Endothelial cell of umbilical vein (primary cell): ENCODE results near the gene CD82. TPM values are rescaled to one million over a fixed set of nuclear protein-coding genes. Genes with fewer than 3 reads are reported as not detected.

Source experiments
- BruUV-seq: library from RNA; stranded (reverse); fragments of 400-500 nt; replicated peaks from 2 replicates; lab custom pipeline; 2021; lab: Mats Ljungman, UMichigan
- CTCF ChIA-PET: fragments of 300-600, 350-600 bp; sonication (Branson Sonifier 250); formaldehyde crosslinking; loops from one replicate; lab custom pipeline; 2021; ENCODE audit warnings: antibody characterized with exemption, inconsistent platforms; lab: Charles Lee
- POLR2A ChIA-PET: fragments of 300-600, 350-600 bp; sonication (Branson Sonifier 250); formaldehyde crosslinking; loops from one replicate; lab custom pipeline; 2021; ENCODE audit warnings: antibody characterized with exemption, inconsistent platforms; lab: Charles Lee
- DNase-seq: peaks from one replicate; pipeline ENCODE4 v3.0.0-alpha.2; 2011; ENCODE audit warnings: low read depth, low spot score
- FAIRE-seq: peaks from 2 replicates; lab custom pipeline; 2011; peaks lifted over from hg19 to GRCh38; lab: Jason Lieb, UNC
- H2AFZ ChIP-seq: 2 replicates; pipeline ENCODE4 v1.6.0; 2012; ENCODE audit warnings: low read depth, low read length, control low read depth, inconsistent platforms
- H3K27ac ChIP-seq: 2 replicates; pipeline ENCODE4 v1.5.1; 2011; ENCODE audit warnings: low read depth, mild to moderate bottlenecking, control low read depth, low read length, moderate library complexity; ENCODE audit not compliant: insufficient read depth
- H3K27me3 ChIP-seq, 2 experiments: 2 replicates each; pipeline versions ENCODE4 v1.6.0 to v1.6.1; 2011; ENCODE audit warnings: low read length in 2 of 2, mixed read lengths in 1 of 2; ENCODE audit not compliant: control insufficient read depth in 2 of 2, insufficient read depth in 2 of 2
- H3K36me3 ChIP-seq, 2 experiments: 2 replicates in 1 of 2; 3 replicates in 1 of 2; pipeline ENCODE4 v1.5.1; 2011; ENCODE audit warnings: low read length in 2 of 2, mild to moderate bottlenecking in 1 of 2, moderate library complexity in 1 of 2; ENCODE audit not compliant: control insufficient read depth in 2 of 2, insufficient read depth in 2 of 2; ENCODE audit errors: extremely low read depth in 1 of 2
- H3K4me1 ChIP-seq: 3 replicates; pipeline ENCODE4 v1.5.1; 2011; ENCODE audit warnings: mild to moderate bottlenecking, low read length; ENCODE audit not compliant: control insufficient read depth, insufficient read depth; ENCODE audit errors: extremely low read depth
- H3K4me2 ChIP-seq: 2 replicates; pipeline ENCODE4 v1.6.1; 2011; ENCODE audit warnings: low read length, control low read depth, mixed read lengths; ENCODE audit not compliant: insufficient read depth
- H3K4me3 ChIP-seq, 3 experiments: fragments of 200-600 bp in 1 of 3; sonication (generic), shearing (Covaris generic) in 1 of 3; replicated peaks in 1 of 3; 2 replicates each; pipeline ENCODE4 v1.5.1; 2011 to 2016; ENCODE audit warnings: control low read depth in 3 of 3, low read length in 3 of 3, mild to moderate bottlenecking in 2 of 3, inconsistent platforms in 1 of 3, low read depth in 1 of 3, moderate library complexity in 1 of 3; ENCODE audit not compliant: insufficient read depth in 1 of 3
- H3K79me2 ChIP-seq: 2 replicates; pipeline ENCODE4 v1.6.0; 2012; ENCODE audit warnings: low read length, inconsistent platforms; ENCODE audit not compliant: control insufficient read depth, insufficient read depth
- H3K9ac ChIP-seq: replicated peaks from 2 replicates; pipeline ENCODE3; 2011; ENCODE audit warnings: low read length, control low read depth; ENCODE audit not compliant: insufficient read depth; ENCODE audit errors: extremely low read depth
- H3K9me1 ChIP-seq: replicated peaks from 3 replicates; pipeline ENCODE4 v1.6.0; 2011; ENCODE audit warnings: mild to moderate bottlenecking, low read length; ENCODE audit not compliant: control insufficient read depth, insufficient read depth; ENCODE audit errors: extremely low read depth
- H3K9me3 ChIP-seq: replicated peaks from 2 replicates; pipeline ENCODE4 v1.5.1; 2012; ENCODE audit warnings: low read length, inconsistent platforms; ENCODE audit not compliant: control insufficient read depth, insufficient read depth
- H4K20me1 ChIP-seq: replicated peaks from 2 replicates; pipeline ENCODE3; 2011; ENCODE audit warnings: mild to moderate bottlenecking, low read length; ENCODE audit not compliant: control insufficient read depth, insufficient read depth; ENCODE audit errors: extremely low read depth
- EZH2 ChIP-seq: IDR thresholded peaks from 2 replicates; pipeline ENCODE4 v1.6.1; 2012; ENCODE audit warnings: borderline replicate concordance, low read depth, mild to moderate bottlenecking, moderate library complexity, low read length, inconsistent platforms; ENCODE audit not compliant: severe bottlenecking
- FOS ChIP-seq: IDR thresholded peaks from 2 replicates; pipeline ENCODE4 v1.6.1; 2011; ENCODE audit warnings: mild to moderate bottlenecking, low read length, moderate library complexity, borderline replicate concordance; ENCODE audit not compliant: insufficient read depth
- GATA2 ChIP-seq: IDR thresholded peaks from 2 replicates; pipeline ENCODE4 v1.7.0; 2011; ENCODE audit warnings: low read depth, mild to moderate bottlenecking, moderate library complexity, mixed read lengths, low read length; ENCODE audit not compliant: insufficient read length, insufficient read depth
- JUN ChIP-seq: IDR thresholded peaks from 2 replicates; pipeline ENCODE4 v1.6.1; 2011; ENCODE audit warnings: borderline replicate concordance, low read depth; ENCODE audit not compliant: insufficient read length, insufficient read depth
- MYC ChIP-seq: IDR thresholded peaks from one replicate; pipeline ENCODE4 v1.6.1; 2011; ENCODE audit warnings: mild to moderate bottlenecking, low read depth, low read length
- POLR2A ChIP-seq: IDR thresholded peaks from 2 replicates; pipeline ENCODE4 v1.6.1; 2012; ENCODE audit warnings: low read depth, mild to moderate bottlenecking, control low read depth, low read length
- POLR2AphosphoS5 ChIP-seq: IDR thresholded peaks from 2 replicates; pipeline ENCODE4 v1.6.1; 2012; ENCODE audit warnings: low read depth, mild to moderate bottlenecking, control low read depth, low read length, moderate library complexity; ENCODE audit not compliant: insufficient read depth
- dilution Hi-C: fragments of 300-500 bp; cut with MboI; formaldehyde crosslinking; loops from one replicate; pipeline ENCODE4 v1.15.0; 2019; ENCODE audit warnings: low sequenced_read_pairs; ENCODE audit not compliant: extremely low pct_ligation_motif_present
- intact Hi-C: fragments of 100-400 bp; cut with micrococcal nuclease; formaldehyde crosslinking; loops from one replicate; pipeline ENCODE4 v1.10.0; 2022
- polyA plus RNA-seq, 4 experiments: library from polyadenylated mRNA; depleted of rRNA in 3 of 4; stranded (reverse) in 3 of 4; unstranded in 1 of 4; fragments of >200 nt; gene quantifications; 2 replicates each; pipeline versions ENCODE4 v1.2.1 to v1.2.3, GENCODE V29; 2011 to 2012; ENCODE audit warnings: missing spikeins in 1 of 4
- total RNA-seq: library from RNA; stranded (reverse); gene quantifications from 2 replicates; pipeline ENCODE4 v1.2.3, GENCODE V29; 2021
- TF ChIP-seq, protein P1 (sequence below), 2 donors: IDR thresholded peaks; 1 replicate in 1 of 2; 2 replicates in 1 of 2; pipeline ENCODE4 v1.5.1; 2011; ENCODE audit warnings: low read length in 2 of 2, mild to moderate bottlenecking in 2 of 2, moderate library complexity in 2 of 2, control low read depth in 1 of 2, inconsistent platforms in 1 of 2, low read depth in 1 of 2; ENCODE audit not compliant: insufficient read depth in 1 of 2; ENCODE audit errors: extremely low read depth in 1 of 2
- TF ChIP-seq, protein P2 (sequence below): IDR thresholded peaks from 2 replicates; pipeline ENCODE4 v1.6.1; 2011; ENCODE audit not compliant: insufficient read depth, insufficient read length

Gene CD82
- total and polyA plus RNA-seq, 2 donors (not counting 3 experiments of a cell fraction or from before 2014, with no cell fraction given), result 17.9 to 25.2 TPM

DNA sequence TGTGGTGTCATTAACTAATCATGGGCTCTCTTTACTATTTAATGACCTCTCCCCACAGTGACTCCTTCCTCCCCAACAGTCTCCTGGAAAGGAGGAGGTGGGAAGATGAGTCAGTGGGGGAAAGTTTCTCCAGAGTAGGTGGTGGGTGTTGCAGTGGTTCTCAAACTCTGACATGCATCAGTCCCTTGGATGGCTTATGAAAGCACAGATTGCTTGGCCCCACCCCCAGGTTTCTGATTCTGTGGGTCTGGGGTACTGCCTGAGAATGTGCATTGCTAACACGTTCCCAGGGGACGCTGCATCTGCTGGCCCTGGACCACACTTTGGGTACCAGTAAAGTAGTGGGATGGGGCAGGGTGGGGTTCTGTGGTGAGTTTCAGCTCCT is 9.8 kb downstream of the CD82 start:
- Histone ChIP-seq H3K27ac (no peak overlapping the region), H3K9me1 (no peaks in the 10 kb centered on the region), H3K4me3 (no peak overlapping the region), H3K36me3 (no peaks in the 10 kb centered on the region), H3K4me2 (no peak overlapping the region), H3K79me2 (no peaks in the 10 kb centered on the region), H3K9ac (no peak overlapping the region), H3K27me3 (no peaks in the 10 kb centered on the region), H3K9me3 (no peaks in the 10 kb centered on the region), H4K20me1 (no peaks in the 10 kb centered on the region), H3K4me1 (peaks cover 11% of the 10 kb centered on the region), H2AFZ (no peak overlapping the region)
- FAIRE-seq (no peak), DNase-seq (no peak)
- POLR2A ChIA-PET, result no interaction called here
- CTCF ChIA-PET, result interaction anchor here (1.7 kb wide), 1 partner anchor 8 kb away, joined by 9 read pairs; no protein-coding TSS in a partner anchor
- intact Hi-C loops (no loop called here), dilution Hi-C loops (no loop called here)
- TF ChIP-seq, protein P1, sequence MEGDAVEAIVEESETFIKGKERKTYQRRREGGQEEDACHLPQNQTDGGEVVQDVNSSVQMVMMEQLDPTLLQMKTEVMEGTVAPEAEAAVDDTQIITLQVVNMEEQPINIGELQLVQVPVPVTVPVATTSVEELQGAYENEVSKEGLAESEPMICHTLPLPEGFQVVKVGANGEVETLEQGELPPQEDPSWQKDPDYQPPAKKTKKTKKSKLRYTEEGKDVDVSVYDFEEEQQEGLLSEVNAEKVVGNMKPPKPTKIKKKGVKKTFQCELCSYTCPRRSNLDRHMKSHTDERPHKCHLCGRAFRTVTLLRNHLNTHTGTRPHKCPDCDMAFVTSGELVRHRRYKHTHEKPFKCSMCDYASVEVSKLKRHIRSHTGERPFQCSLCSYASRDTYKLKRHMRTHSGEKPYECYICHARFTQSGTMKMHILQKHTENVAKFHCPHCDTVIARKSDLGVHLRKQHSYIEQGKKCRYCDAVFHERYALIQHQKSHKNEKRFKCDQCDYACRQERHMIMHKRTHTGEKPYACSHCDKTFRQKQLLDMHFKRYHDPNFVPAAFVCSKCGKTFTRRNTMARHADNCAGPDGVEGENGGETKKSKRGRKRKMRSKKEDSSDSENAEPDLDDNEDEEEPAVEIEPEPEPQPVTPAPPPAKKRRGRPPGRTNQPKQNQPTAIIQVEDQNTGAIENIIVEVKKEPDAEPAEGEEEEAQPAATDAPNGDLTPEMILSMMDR (IDR thresholded peaks at IDR 0.05; ENCODE audit: extremely low read depth in 1 of 2, insufficient read depth in 1 of 2, low read depth in 1 of 2, low read length in 2 of 2), result no peak
- TF ChIP-seq MYC, result no peak
- BruUV-seq, result no TSS peak

DNA sequence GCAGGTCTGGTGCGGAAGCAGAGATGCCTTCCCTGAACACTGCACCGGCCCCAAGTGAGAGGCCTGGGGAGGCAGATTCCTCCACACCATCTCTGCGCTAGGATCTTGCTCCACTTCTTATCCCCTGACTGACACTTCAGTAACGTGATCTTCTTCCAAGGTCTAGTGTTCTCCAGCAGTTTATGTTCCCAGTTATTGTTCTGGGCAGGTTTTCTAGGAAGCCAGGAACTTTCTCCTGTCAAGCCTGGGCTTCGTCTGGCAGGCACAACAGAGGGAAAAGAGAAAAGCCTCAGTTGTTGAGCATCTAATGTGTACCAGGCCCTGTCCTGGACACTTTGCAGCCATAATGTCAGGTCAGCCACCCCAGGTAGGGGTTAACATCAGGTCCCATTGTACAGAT is 10.5 kb downstream of the CD82 start:
- Histone ChIP-seq H2AFZ (no peak overlapping the region), H3K4me2 (no peak overlapping the region), H3K27me3 (no peaks in the 10 kb centered on the region), H3K4me1 (peaks cover 4% of the 10 kb centered on the region), H3K36me3 (no peaks in the 10 kb centered on the region), H3K9me3 (no peaks in the 10 kb centered on the region), H3K27ac (no peak overlapping the region), H3K9me1 (no peaks in the 10 kb centered on the region), H3K79me2 (no peaks in the 10 kb centered on the region), H4K20me1 (no peaks in the 10 kb centered on the region), H3K4me3 (no peak overlapping the region), H3K9ac (no peak overlapping the region)
- ChIA-PET POLR2A (no interaction called here), CTCF (interaction anchor here (1.9 kb wide), 1 partner anchor 17 kb away, joined by 4 read pairs; no protein-coding TSS in a partner anchor)
- BruUV-seq, result no TSS peak
- FAIRE-seq (no peak), DNase-seq (no peak)
- TF ChIP-seq EZH2 (no peak), JUN (no peak), FOS (no peak), GATA2 (no peak), POLR2AphosphoS5 (no peak), MYC (no peak), POLR2A (no peak)
- TF ChIP-seq, protein P1 (IDR thresholded peaks at IDR 0.05; ENCODE audit: extremely low read depth in 1 of 2, insufficient read depth in 1 of 2, low read depth in 1 of 2, low read length in 2 of 2), result no peak
- TF ChIP-seq, protein P2, sequence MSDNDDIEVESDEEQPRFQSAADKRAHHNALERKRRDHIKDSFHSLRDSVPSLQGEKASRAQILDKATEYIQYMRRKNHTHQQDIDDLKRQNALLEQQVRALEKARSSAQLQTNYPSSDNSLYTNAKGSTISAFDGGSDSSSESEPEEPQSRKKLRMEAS, result no peak
- intact Hi-C loops, result no loop called here
- dilution Hi-C loops, result no loop called here
